Measurements from ENCODE around the gene TIGD3. TPM values are rescaled to one million over a fixed set of nuclear protein-coding genes. Genes with fewer than 3 reads are reported as not detected.

Gene TIGD3
- total and polyA plus RNA-seq, 11 donors, result 0.19 to 0.91 (median 0.42) TPM; not detected in 2

- Histone ChIP-seq H3K9me3 (no peaks in the 10 kb centered on the region), H3K27me3 (no peaks in the 10 kb centered on the region), H3K27ac (no peak overlapping the region), H3K4me3 (no peak overlapping the region), H3K36me3 (no peaks in the 10 kb centered on the region), H3K4me1 (peaks cover 0 to 66% (median 40%) of the 10 kb centered on the region in 12 donors)
- no peak for ATAC-seq
- intact Hi-C loops (cut with DNase I), result no loop called here
- 81 to 89% (median 85%) methylated on average over 5 of the region's 5 CpGs for WGBS, 4 donors
- TF ChIP-seq POLR2A (IDR thresholded peaks at IDR 0.05) (no peak), CTCF (IDR thresholded peaks at IDR 0.05) (no peak)
- DNase-seq, result no peak
Observed at GRCh38 chr11:65311170-65311678, 43.3 kb upstream of the TIGD3 start.

- Histone ChIP-seq H3K9me3 (no peaks in the 10 kb centered on the region), H3K27me3 (no peaks in the 10 kb centered on the region), H3K4me3 (peak within 1 kb of the TSS; percentile 80 to 99 (median 92)), H3K4me1 (peaks cover 3 to 67% (median 43%) of the 10 kb centered on the region in 12 donors), H3K27ac (peak within 1 kb of the TSS; percentile 85 to 99 (median 94)), H3K36me3 (peaks cover 0 to 6% (median 0%) of the 10 kb centered on the region in 9 donors)
- DNase-seq (peak; percentile 90 to 95 (median 92)), ATAC-seq (peak; percentile 70 to 95 (median 86))
- intact Hi-C loops (cut with DNase I), result loop anchor here in 9 of 10 donors (1.0 to 2.0 kb wide), 6 partner anchors 16 to 40 kb away; no protein-coding TSS in a partner anchor
- WGBS, 4 donors, result 0 to 1% (median 1%) methylated on average over 37 to 74 of the region's 74 CpGs
- TF ChIP-seq CTCF (IDR thresholded peaks at IDR 0.05), result peak in 2 of 12 donors; percentile 5 to 15
- TF ChIP-seq POLR2A (IDR thresholded peaks at IDR 0.05), result peak; percentile 33 to 88
Observed at GRCh38 chr11:65314501-65315203, 39.9 kb upstream of the TIGD3 start, which contains the start of gene CDC42EP2. TSS of gene CDC42EP2 (plus strand) at chr11:65314866. CDS start at chr11:65320899, 6,033 bp downstream.

- H3K4me3 ChIP-seq, result peak overlapping the region; percentile 80 to 99 (median 92)
- 0 to 1% (median 0%) methylated on average over 30 to 59 of the region's 59 CpGs for WGBS, 4 donors
- H3K27ac ChIP-seq, result peak overlapping the region; percentile 85 to 99 (median 94)
- intact Hi-C loops (cut with DNase I), result loop anchor here in 9 of 10 donors (1.0 to 2.0 kb wide), 5 partner anchors 15 to 41 kb away; no protein-coding TSS in a partner anchor
- H3K27me3 ChIP-seq, result no peaks in the 10 kb centered on the region
- peaks cover 0 to 12% (median 2%) of the 10 kb centered on the region in 9 donors for H3K36me3 ChIP-seq
- peak; percentile 80 to 93 (median 85) for DNase-seq
- peaks cover 3 to 68% (median 44%) of the 10 kb centered on the region in 12 donors for H3K4me1 ChIP-seq
- H3K9me3 ChIP-seq, result no peaks in the 10 kb centered on the region
- ATAC-seq, result peak; percentile 22 to 62 (median 54)
- peak; percentile 92 to 99 (median 97) for TF ChIP-seq CTCF (IDR thresholded peaks at IDR 0.05)
- peak in 1 of 2 donors; percentile 18 for TF ChIP-seq POLR2A (IDR thresholded peaks at IDR 0.05)
Observed at GRCh38 chr11:65315204-65315865, 39.2 kb upstream of the TIGD3 start.
